Hepatocyte (in vitro differentiated cells): Measurements from ENCODE around the gene DGCR6L. TPM values are rescaled to one million over a fixed set of nuclear protein-coding genes. Genes with fewer than 3 reads are reported as not detected.
"Not testable (repeated sequence)": the region's sequence is repeated elsewhere in the genome, so short reads cannot be mapped to it uniquely, and the experiment has no call there.

Experiments used
- DNase-seq: peaks from one replicate; pipeline ENCODE4 v3.0.0-alpha.2; 2016; ENCODE audit warnings: low spot score
- H2AFZ ChIP-seq: fragments of 200-600 bp; sonication (generic); 2 replicates; pipeline ENCODE4 v1.6.0; 2016; ENCODE audit warnings: antibody characterized with exemption, mild to moderate bottlenecking
- H3K27ac ChIP-seq: fragments of 200-600 bp; sonication (generic); 2 replicates; pipeline ENCODE4 v1.5.1; 2016; ENCODE audit warnings: mild to moderate bottlenecking
- H3K27me3 ChIP-seq: fragments of 200-600 bp; sonication (generic); 2 replicates; pipeline ENCODE4 v1.6.1; 2016
- H3K36me3 ChIP-seq: fragments of 200-600 bp; sonication (generic); replicated peaks from 2 replicates; pipeline ENCODE4 v1.5.1; 2016; ENCODE audit warnings: low read depth; ENCODE audit not compliant: insufficient read depth
- H3K4me1 ChIP-seq: fragments of 200-600 bp; sonication (generic); 2 replicates; pipeline ENCODE4 v1.5.1; 2016; ENCODE audit warnings: mild to moderate bottlenecking, moderate library complexity; ENCODE audit not compliant: insufficient read depth
- H3K4me2 ChIP-seq: fragments of 200-600 bp; sonication (generic); 2 replicates; pipeline ENCODE4 v1.6.0; 2016
- H3K4me3 ChIP-seq: fragments of 200-600 bp; sonication (generic); 2 replicates; pipeline ENCODE4 v1.5.1; 2016; ENCODE audit warnings: mild to moderate bottlenecking
- H3K79me2 ChIP-seq: fragments of 200-600 bp; sonication (generic); 2 replicates; pipeline ENCODE4 v1.6.0; 2017; ENCODE audit warnings: mild to moderate bottlenecking
- H3K9me2 ChIP-seq: fragments of 200-600 bp; sonication (generic); replicated peaks from 2 replicates; pipeline ENCODE4 v1.6.0; 2017; ENCODE audit warnings: mild to moderate bottlenecking; ENCODE audit not compliant: insufficient read depth
- H3K9me3 ChIP-seq: fragments of 200-600 bp; sonication (generic); 2 replicates; pipeline ENCODE4 v1.5.1; 2016; ENCODE audit warnings: low read depth, mild to moderate bottlenecking
- H4K20me1 ChIP-seq: fragments of 200-600 bp; sonication (generic); 2 replicates; pipeline ENCODE4 v1.6.0; 2016; ENCODE audit warnings: mild to moderate bottlenecking; ENCODE audit not compliant: insufficient read depth, poor library complexity, severe bottlenecking
- CTCF ChIP-seq: fragments of 200-600 bp; sonication (generic); IDR thresholded peaks from 2 replicates; pipeline ENCODE4 v1.5.1; 2016; ENCODE audit warnings: antibody characterized with exemption, mild to moderate bottlenecking; ENCODE audit not compliant: poor library complexity
- EZH2 ChIP-seq: fragments of 200-600 bp; sonication (generic); IDR thresholded peaks from 2 replicates; pipeline ENCODE4 v1.6.1; 2016; ENCODE audit warnings: antibody characterized with exemption, mild to moderate bottlenecking, borderline replicate concordance
- EZH2phosphoT487 ChIP-seq: fragments of 200-600 bp; sonication (generic); IDR thresholded peaks from one replicate; pipeline ENCODE4 v1.6.1; 2018; ENCODE audit warnings: antibody characterized with exemption, mild to moderate bottlenecking, low read depth, moderate library complexity; ENCODE audit not compliant: unreplicated experiment, severe bottlenecking
- WGBS: methylation state at CpG from one replicate; pipeline ENCODE4 v1.1.6; 2016; ENCODE audit warnings: low lambda C conversion rate; ENCODE audit errors: missing lambda C conversion rate; 5-methylcytosine and 5-hydroxymethylcytosine counted together
- polyA plus RNA-seq: library from polyadenylated mRNA; unstranded; fragments of >200 nt; fragmentation: Nextera tagmentation; extraction: Ambion mirVana; gene quantifications from 2 replicates; pipeline ENCODE4 v1.2.1, GENCODE V29; 2016
- total RNA-seq: library from RNA; depleted of rRNA; stranded (reverse); fragments of >200 nt; gene quantifications from 2 replicates; pipeline ENCODE4 v1.2.3, GENCODE V29; 2014

DGCR6L gene
- total and polyA plus RNA-seq, 2 experiments from 2014 or later, result 49.8 to 93.4 TPM

GRCh38 chr22:20286784-20287423, 33.0 kb downstream of the DGCR6L start:
- H3K27me3 ChIP-seq, H3K4me1 ChIP-seq, H3K9me2 ChIP-seq, H3K4me3 ChIP-seq, H3K36me3 ChIP-seq, H3K79me2 ChIP-seq, H4K20me1 ChIP-seq, DNase-seq, H3K27ac ChIP-seq, H3K9me3 ChIP-seq, H3K4me2 ChIP-seq, H2AFZ ChIP-seq: not testable (repeated sequence)
- 75% methylated on average over 16 of the region's 20 CpGs for whole genome bisulfite sequencing

GRCh38 chr22:20286312-20286660, 33.6 kb downstream of the DGCR6L start:
- H3K79me2 ChIP-seq, H3K4me2 ChIP-seq, H3K9me3 ChIP-seq, H3K27me3 ChIP-seq, H3K36me3 ChIP-seq, H4K20me1 ChIP-seq, H3K9me2 ChIP-seq, DNase-seq, H3K4me3 ChIP-seq, H3K27ac ChIP-seq, H2AFZ ChIP-seq, H3K4me1 ChIP-seq: not testable (repeated sequence)
- WGBS, result 55% methylated on average over 8 of the region's 8 CpGs

GRCh38 chr22:20285473-20286311, 34.2 kb downstream of the DGCR6L start:
- H3K4me1 ChIP-seq, H3K4me3 ChIP-seq, H3K4me2 ChIP-seq, H3K9me2 ChIP-seq, H4K20me1 ChIP-seq, H3K9me3 ChIP-seq, H3K36me3 ChIP-seq, H2AFZ ChIP-seq, H3K79me2 ChIP-seq, H3K27ac ChIP-seq, H3K27me3 ChIP-seq: not testable (repeated sequence)
- peak; percentile 82 for DNase-seq
- WGBS, result 9% methylated on average over 7 of the region's 12 CpGs
- peak; percentile 74 for TF ChIP-seq CTCF

GRCh38 chr22:20284471-20285086, 35.3 kb downstream of the DGCR6L start:
- Histone ChIP-seq H4K20me1 (no peaks in the 10 kb centered on the region), H3K4me3 (no peak overlapping the region), H3K4me2 (no peak overlapping the region), H3K9me3 (no peaks in the 10 kb centered on the region), H3K27ac (no peak overlapping the region), H3K27me3 (no peaks in the 10 kb centered on the region), H3K9me2 (no peaks in the 10 kb centered on the region), H2AFZ (no peak overlapping the region), H3K36me3 (no peaks in the 10 kb centered on the region), H3K79me2 (no peaks in the 10 kb centered on the region), H3K4me1 (no peaks in the 10 kb centered on the region)
- no peak for TF ChIP-seq EZH2
- TF ChIP-seq CTCF, result no peak
- no peak for TF ChIP-seq EZH2phosphoT487
- DNase-seq, result no peak
- WGBS, result 90% methylated on average over 11 of the region's 13 CpGs
